OCI-LY7 (cell line): ENCODE data around the gene CTNNA3. TPM values are rescaled to one million over a fixed set of nuclear protein-coding genes. Genes with fewer than 3 reads are reported as not detected.

Experiments
- BruUV-seq: library from RNA; stranded (reverse); fragments of 400-500 nt; replicated peaks from 2 replicates; lab custom pipeline; 2021; lab: Mats Ljungman, UMichigan
- CTCF ChIA-PET: fragments of 300-600 bp; sonication (Branson Sonifier 250); formaldehyde crosslinking; loops from one replicate; lab custom pipeline; 2022; ENCODE audit warnings: antibody characterized with exemption; ENCODE audit not compliant: unreplicated experiment; lab: Charles Lee
- POLR2A ChIA-PET: fragments of 300-600 bp; sonication (Branson Sonifier 250); formaldehyde crosslinking; loops from one replicate; lab custom pipeline; 2022; ENCODE audit warnings: antibody characterized with exemption; lab: Charles Lee
- DNase-seq: peaks from one replicate; pipeline ENCODE4 v3.0.0-alpha.2; 2015; ENCODE audit warnings: low spot score
- H2AFZ ChIP-seq: fragments of 200-600 bp; sonication (generic), shearing (Covaris generic); 2 replicates; pipeline ENCODE4 v1.6.1; 2014; ENCODE audit warnings: mild to moderate bottlenecking, antibody characterized with exemption, low read length, moderate library complexity
- H3K27ac ChIP-seq: fragments of 200-600 bp; sonication (generic); 2 replicates; pipeline ENCODE4 v1.5.1; 2014; ENCODE audit warnings: mixed run types, low read depth, mild to moderate bottlenecking, moderate library complexity, low read length, inconsistent platforms; ENCODE audit not compliant: poor library complexity, severe bottlenecking
- H3K36me3 ChIP-seq: fragments of 200-600 bp; sonication (generic); 2 replicates; pipeline ENCODE4 v1.6.1; 2014; ENCODE audit warnings: mild to moderate bottlenecking, antibody characterized with exemption, low read length, moderate library complexity, mixed read lengths; ENCODE audit not compliant: insufficient read depth
- H3K4me1 ChIP-seq: fragments of 200-600 bp; sonication (generic); 2 replicates; pipeline ENCODE4 v1.5.1; 2014; ENCODE audit warnings: mild to moderate bottlenecking, low read length; ENCODE audit not compliant: insufficient read depth, poor library complexity, severe bottlenecking
- H3K4me2 ChIP-seq: fragments of 200-600 bp; sonication (generic); 2 replicates; pipeline ENCODE4 v1.6.1; 2014; ENCODE audit warnings: mild to moderate bottlenecking, low read length
- H3K4me3 ChIP-seq: fragments of 200-600 bp; sonication (generic); 2 replicates; pipeline ENCODE4 v1.5.1; 2014; ENCODE audit warnings: mild to moderate bottlenecking, low read depth, low read length; ENCODE audit not compliant: poor library complexity, severe bottlenecking
- H3K79me2 ChIP-seq: fragments of 200-600 bp; sonication (generic); 2 replicates; pipeline ENCODE4 v1.6.1; 2016; ENCODE audit warnings: low read depth, mild to moderate bottlenecking, low read length, moderate library complexity, mixed read lengths; ENCODE audit not compliant: insufficient read depth
- H3K9me2 ChIP-seq: fragments of 200-600 bp; sonication (generic); 2 replicates; pipeline ENCODE4 v1.6.1; 2016; ENCODE audit warnings: mild to moderate bottlenecking, low read length, mixed read lengths; ENCODE audit not compliant: insufficient read depth
- H3K9me3 ChIP-seq: fragments of 200-600 bp; sonication (generic); 2 replicates; pipeline ENCODE4 v1.6.1; 2014; ENCODE audit warnings: mild to moderate bottlenecking, mixed run types, low read length, mixed read lengths
- H4K20me1 ChIP-seq: fragments of 200-600 bp; sonication (generic); 2 replicates; pipeline ENCODE4 v1.6.1; 2014; ENCODE audit warnings: mild to moderate bottlenecking, antibody characterized with exemption, low read length, moderate library complexity, mixed read lengths; ENCODE audit not compliant: insufficient read depth
- CTCF ChIP-seq: fragments of 200-600 bp; sonication (generic); conservative IDR thresholded peaks from 2 replicates; pipeline ENCODE4 v1.5.1; 2014; ENCODE audit warnings: mild to moderate bottlenecking, antibody characterized with exemption, low read length, moderate library complexity, mixed read lengths
- EZH2phosphoT487 ChIP-seq: fragments of 200-600 bp; sonication (generic); IDR thresholded peaks from 2 replicates; pipeline ENCODE4 v1.6.1; 2018; ENCODE audit warnings: low read depth, borderline replicate concordance, mild to moderate bottlenecking, mixed run types, antibody characterized with exemption, low read length, moderate library complexity, mixed read lengths
- intact Hi-C: fragments of 100-400 bp; cut with micrococcal nuclease; formaldehyde crosslinking; loops from one replicate; pipeline ENCODE4 v1.10.0; 2022; ENCODE audit not compliant: unreplicated experiment
- total RNA-seq, 2 experiments: library from RNA; depleted of rRNA in 1 of 2; stranded (reverse); fragments of >200 nt in 1 of 2; shearing (Covaris generic) in 1 of 2; gene quantifications; 2 replicates each; pipeline ENCODE4 v1.2.3, GENCODE V29; 2014 to 2022

The CTNNA3 gene
- total RNA-seq, 2 experiments from 2014 or later = not detected

- CTCF ChIA-PET = no interaction called here
- no TSS peak for BruUV-seq
- intact Hi-C loops = no loop called here
- no peak overlapping the region for H3K27ac ChIP-seq
- no peak overlapping the region for H3K4me3 ChIP-seq
- DNase-seq = no peak
- H3K4me2 ChIP-seq = no peak overlapping the region
- no peaks in the 10 kb centered on the region for H3K4me1 ChIP-seq
- POLR2A ChIA-PET = interaction anchor here (0.6 to 0.9 kb wide), 2 partner anchors 9 to 139 kb away, joined by 3 read pairs; no protein-coding TSS in a partner anchor
- TF ChIP-seq CTCF (no peak), EZH2phosphoT487 (no peak)
- H4K20me1 ChIP-seq = no peaks in the 10 kb centered on the region
- no peaks in the 10 kb centered on the region for H3K36me3 ChIP-seq
- H3K9me2 ChIP-seq = no peaks in the 10 kb centered on the region
- H2AFZ ChIP-seq = no peak overlapping the region
- no peaks in the 10 kb centered on the region for H3K9me3 ChIP-seq
- H3K79me2 ChIP-seq = no peaks in the 10 kb centered on the region
These were observed 1477.7 kb downstream of the CTNNA3 start for GRCh38 chr10:66218289-66218688.

GRCh38 chr10:66215920-66216319 lies 1480.1 kb downstream of the CTNNA3 start:
- no peaks in the 10 kb centered on the region for H3K4me1 ChIP-seq
- intact Hi-C loops = no loop called here
- ChIA-PET CTCF (no interaction called here), POLR2A (no interaction called here)
- DNase-seq = no peak
- H2AFZ ChIP-seq = no peak overlapping the region
- H4K20me1 ChIP-seq = no peaks in the 10 kb centered on the region
- no peak for TF ChIP-seq EZH2phosphoT487
- TF ChIP-seq CTCF = no peak
- no peaks in the 10 kb centered on the region for H3K9me3 ChIP-seq
- H3K36me3 ChIP-seq = no peaks in the 10 kb centered on the region
- BruUV-seq = no TSS peak
- no peaks in the 10 kb centered on the region for H3K79me2 ChIP-seq
- no peak overlapping the region for H3K4me3 ChIP-seq
- no peak overlapping the region for H3K27ac ChIP-seq
- H3K4me2 ChIP-seq = no peak overlapping the region
- no peaks in the 10 kb centered on the region for H3K9me2 ChIP-seq

GRCh38 chr10:66214721-66215404 lies 1481.1 kb downstream of the CTNNA3 start:
- H3K4me1 ChIP-seq = no peaks in the 10 kb centered on the region
- H4K20me1 ChIP-seq = no peaks in the 10 kb centered on the region
- H3K36me3 ChIP-seq = no peaks in the 10 kb centered on the region
- no peak overlapping the region for H3K27ac ChIP-seq
- POLR2A ChIA-PET = interaction anchor here (0.8 kb wide), 1 partner anchor 774 kb away, joined by 3 read pairs; no protein-coding TSS in a partner anchor
- BruUV-seq = no TSS peak
- no peaks in the 10 kb centered on the region for H3K79me2 ChIP-seq
- TF ChIP-seq CTCF = peak; percentile 34; the same call in 1 of the 2 replicates
- TF ChIP-seq EZH2phosphoT487 = no peak
- H3K9me3 ChIP-seq = no peaks in the 10 kb centered on the region
- no peak overlapping the region for H3K4me3 ChIP-seq
- intact Hi-C loops = no loop called here
- DNase-seq = no peak
- CTCF ChIA-PET = no interaction called here
- no peak overlapping the region for H2AFZ ChIP-seq
- H3K9me2 ChIP-seq = no peaks in the 10 kb centered on the region
- H3K4me2 ChIP-seq = no peak overlapping the region
